IPS-18c (cell line): ENCODE data around the gene FARP1.

Experiments used
- H3K4me3 ChIP-seq: 2 replicates; pipeline ENCODE4 v1.7.0; 2013; ENCODE audit warnings: low read depth, mild to moderate bottlenecking, low read length, moderate library complexity; ENCODE audit not compliant: insufficient read depth
- H3K9me3 ChIP-seq: one replicate; pipeline ENCODE4 v1.6.1; 2013; ENCODE audit warnings: mild to moderate bottlenecking, low read length, moderate library complexity; ENCODE audit not compliant: control insufficient read depth, insufficient read depth

Gene FARP1

DNA sequence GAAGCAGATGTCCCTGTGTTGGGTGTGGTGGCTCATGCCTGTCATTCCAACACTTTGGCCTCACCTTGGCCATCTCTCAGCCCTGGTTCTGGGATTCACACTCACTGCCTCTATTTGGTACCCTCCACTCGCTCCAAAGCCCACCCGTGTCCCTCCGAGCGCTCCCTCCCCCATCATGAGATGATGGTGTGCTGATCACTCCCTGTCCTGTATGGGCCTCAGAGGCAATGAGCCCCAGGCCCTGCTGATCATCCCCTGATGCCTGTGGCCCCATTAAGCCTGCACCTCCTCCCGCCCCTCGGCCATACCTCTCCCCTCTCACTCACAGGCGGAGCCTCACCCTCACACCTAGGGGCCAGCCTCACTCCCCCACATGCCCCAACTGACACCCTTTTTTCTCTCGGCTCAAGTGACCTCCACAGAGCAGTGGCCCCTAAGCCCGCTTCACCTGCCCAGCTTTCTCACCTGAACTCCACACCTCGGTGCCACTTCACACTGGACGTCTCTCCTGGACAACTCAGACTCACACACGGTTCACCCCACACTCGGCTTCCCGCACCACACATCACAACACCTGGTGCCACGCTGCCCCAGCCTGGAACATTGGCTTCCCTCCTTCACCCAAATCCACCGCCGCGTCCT lies 319.5 kb downstream of the FARP1 start:
- Histone ChIP-seq H3K4me3 (no peak overlapping the region; the same call in 1 of the 2 replicates), H3K9me3 (peaks cover 3% of the 10 kb centered on the region)

- no peak overlapping the region for H3K4me3 ChIP-seq
- H3K9me3 ChIP-seq = peaks cover 3% of the 10 kb centered on the region
Observed at GRCh38 chr13:98462946-98463345, 320.1 kb downstream of the FARP1 start.

DNA sequence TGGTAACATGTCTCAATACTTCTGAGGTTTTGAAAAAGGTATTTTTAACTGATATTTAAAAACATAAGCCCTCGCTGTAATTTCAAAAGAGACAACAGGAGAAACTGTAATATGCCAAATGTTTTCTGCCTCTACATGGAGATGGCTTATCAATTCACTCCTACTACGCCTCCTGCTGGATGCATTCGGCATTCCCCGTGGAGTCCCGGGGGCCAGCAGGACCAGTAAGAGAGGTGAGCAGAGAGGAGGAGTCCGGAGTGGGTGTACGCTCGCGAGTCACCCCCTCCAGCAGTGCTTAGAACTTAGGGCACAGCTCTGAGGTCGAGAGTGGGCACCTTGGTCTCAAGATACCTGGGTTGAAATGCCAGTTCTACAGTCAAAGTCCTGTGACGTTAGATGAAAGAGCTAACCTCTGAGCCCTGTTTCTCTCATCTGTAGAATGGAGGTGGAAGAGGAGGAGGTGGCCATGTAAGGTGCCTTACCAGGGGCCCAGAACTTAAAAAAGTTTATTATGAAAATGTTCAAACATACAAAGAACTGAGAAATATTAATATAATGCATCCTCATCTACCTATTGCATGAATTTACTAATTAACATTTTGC lies 323.8 kb downstream of the FARP1 start:
- no peaks in the 10 kb centered on the region for H3K9me3 ChIP-seq
- H3K4me3 ChIP-seq = no peak overlapping the region

DNA sequence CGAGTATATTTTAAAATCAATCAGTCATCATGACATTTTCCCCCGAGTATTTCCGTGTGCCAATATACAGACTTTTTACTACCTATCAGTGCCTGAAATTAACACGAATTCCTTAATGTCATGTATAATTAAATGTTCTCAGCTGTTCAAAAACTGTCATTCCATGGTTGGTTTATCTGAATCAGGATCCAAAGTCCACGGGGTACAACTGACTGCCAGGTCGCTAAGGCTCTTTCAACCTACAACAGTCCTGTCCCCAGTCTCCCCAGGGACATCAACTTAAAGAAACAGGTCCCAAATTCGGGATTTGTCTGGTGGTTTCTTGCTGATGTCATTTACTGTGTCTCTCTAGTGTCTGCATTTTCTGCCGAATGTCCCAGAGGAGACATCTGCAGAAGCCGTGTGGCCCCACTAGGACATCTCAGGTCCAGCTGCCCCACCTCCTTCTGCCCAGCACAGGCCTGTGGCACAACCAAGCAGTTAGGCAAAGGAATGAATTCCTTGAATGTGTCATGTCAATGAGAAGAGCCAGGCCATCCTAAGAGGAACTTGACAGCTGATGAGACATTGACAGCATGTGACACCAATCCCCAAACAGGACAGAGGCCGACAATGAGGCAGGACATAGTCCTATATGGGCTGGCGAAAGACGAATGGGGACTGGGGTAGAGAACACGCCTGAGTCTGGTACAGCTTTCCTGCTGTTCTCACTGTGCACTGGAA lies 324.5 kb downstream of the FARP1 start:
- H3K4me3 ChIP-seq = no peak overlapping the region
- H3K9me3 ChIP-seq = no peaks in the 10 kb centered on the region

DNA sequence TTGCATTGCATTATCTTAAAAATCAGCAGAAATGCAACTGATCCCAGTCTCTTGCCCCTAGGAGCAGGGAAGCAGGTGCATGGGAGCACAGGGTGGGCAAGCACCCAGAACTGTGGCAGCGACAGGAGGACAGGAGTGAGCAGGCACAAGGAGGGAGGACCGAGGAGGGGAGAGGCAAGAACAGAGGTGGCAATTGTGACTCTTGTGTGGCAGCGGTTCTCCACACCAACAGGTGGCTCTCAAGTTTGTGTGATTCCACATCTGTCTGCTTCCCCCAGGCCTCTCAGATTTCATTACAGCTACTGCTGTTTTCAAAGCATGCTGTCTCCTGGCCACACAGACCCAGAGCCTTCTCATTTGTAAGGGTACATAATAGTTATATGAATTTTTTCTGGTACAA lies 325.5 kb downstream of the FARP1 start:
- Histone ChIP-seq H3K4me3 (no peak overlapping the region), H3K9me3 (no peaks in the 10 kb centered on the region)

DNA sequence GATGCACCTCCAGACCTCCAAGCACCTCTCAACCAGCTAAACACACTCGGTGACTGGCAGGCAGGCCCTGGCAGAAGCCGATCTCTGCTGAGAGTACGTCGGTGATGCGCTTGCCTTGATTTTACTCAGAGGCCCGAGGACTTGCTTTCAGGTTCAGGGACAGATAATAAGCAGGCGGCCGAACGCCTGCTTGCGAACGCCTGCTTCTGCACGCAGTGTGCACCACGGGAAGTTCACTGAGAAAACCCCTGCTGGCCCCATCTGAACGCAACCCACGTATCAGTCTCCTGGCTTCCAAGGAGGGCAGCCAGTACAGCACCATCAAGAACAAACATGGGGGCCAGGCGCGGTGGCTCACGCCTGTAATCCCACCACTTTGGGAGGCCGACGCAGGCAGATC lies 326.0 kb downstream of the FARP1 start:
- H3K4me3 ChIP-seq = no peak overlapping the region
- H3K9me3 ChIP-seq = no peaks in the 10 kb centered on the region

GRCh38 chr13:98470920-98471319 lies 328.0 kb downstream of the FARP1 start:
- Histone ChIP-seq H3K4me3 (no peak overlapping the region), H3K9me3 (no peaks in the 10 kb centered on the region)

- Histone ChIP-seq H3K4me3 (no peak overlapping the region), H3K9me3 (no peaks in the 10 kb centered on the region)
Observed at GRCh38 chr13:98471934-98472333, 329.0 kb downstream of the FARP1 start.

DNA sequence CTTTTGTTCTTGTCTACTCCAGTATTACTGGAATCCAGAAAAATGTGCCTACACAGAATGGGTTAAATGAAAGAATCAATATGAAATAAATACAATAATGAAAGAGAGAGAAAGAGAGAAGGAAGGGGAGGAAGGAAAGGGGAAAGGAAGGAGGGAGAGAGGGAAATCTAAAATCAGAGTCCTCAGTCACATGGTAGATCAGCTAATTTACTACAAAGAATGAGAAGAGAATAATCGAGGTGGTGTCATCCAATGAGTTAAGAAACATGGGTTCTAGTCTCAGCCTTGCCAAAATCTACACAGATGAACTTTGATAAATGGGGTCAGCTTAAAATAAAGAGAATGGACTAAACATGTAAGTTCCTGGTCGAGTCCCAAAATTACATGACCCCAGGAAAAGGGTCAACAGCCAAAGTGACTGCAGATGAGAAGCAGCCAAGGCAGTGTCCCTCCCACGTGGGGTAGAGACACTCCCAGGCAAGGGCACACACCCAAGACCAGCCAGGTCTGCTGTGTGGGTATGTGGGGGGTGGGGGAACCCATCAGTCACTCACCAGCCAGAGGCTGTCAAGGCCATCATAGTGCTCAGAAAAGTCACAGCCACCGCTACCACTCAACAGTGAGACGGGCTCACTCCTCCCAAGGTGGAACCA lies 330.4 kb downstream of the FARP1 start:
- Histone ChIP-seq H3K4me3 (no peak overlapping the region; the same call in 1 of the 2 replicates), H3K9me3 (no peaks in the 10 kb centered on the region)

DNA sequence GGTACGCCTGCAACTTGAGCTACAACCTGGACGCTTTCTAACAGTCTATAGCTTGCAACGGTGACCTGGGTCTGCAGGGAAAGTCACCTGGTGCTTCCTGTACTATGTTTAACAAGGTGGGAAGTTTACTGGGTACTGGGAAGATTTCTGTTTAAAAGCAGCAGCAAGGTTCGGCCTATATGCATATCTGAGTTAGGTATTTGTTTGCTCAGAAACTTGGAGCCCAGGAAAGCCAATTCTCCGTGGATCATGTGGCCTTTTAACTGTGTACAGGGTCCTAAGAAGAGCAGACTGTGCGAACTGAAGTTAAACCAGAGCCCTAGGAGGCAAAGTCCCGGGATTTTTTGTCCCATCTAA lies 330.9 kb downstream of the FARP1 start:
- H3K4me3 ChIP-seq = no peak overlapping the region; the same call in 1 of the 2 replicates
- H3K9me3 ChIP-seq = no peaks in the 10 kb centered on the region

DNA sequence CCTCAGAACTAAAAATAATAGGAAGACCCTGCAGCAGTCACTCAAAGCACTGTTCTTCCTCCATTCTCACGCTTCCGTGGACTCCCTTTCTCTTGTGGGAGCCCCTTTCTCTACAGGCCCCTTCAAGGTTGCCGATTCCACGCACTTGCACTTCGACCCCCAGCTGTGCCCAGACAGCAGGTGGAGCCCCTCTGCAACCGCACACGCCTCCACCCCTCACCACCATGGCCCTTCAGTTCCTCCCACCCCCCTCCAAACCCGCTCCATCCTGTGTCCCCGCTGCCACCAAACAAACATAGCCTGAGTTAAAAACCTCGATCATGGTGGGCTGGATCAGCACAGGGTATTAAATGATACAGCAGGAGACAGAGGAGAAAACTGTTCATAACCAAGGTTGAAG lies 331.4 kb downstream of the FARP1 start:
- no peak overlapping the region for H3K4me3 ChIP-seq
- no peaks in the 10 kb centered on the region for H3K9me3 ChIP-seq

- Histone ChIP-seq H3K4me3 (no peak overlapping the region), H3K9me3 (no peaks in the 10 kb centered on the region)
Observed at GRCh38 chr13:98474761-98475160, 331.9 kb downstream of the FARP1 start.

DNA sequence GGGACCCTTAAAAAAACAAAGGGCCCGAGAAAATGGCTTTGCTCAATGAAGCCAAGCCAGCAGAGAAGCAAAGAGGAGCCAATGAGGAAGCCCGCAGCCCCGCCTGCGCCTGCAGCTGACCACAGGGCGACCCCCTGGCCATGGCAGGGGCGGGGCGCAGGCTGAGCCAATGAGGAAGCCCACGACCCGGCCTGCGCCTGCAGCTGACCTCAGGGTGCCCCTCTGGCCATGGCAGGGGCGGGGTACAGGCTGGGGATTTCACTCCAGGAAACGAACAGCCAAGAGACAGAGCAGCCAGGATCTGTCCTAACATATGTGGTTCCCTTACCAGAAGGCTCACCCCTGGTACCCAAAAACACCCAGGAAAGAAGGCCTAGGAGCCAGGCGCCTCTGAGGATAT lies 332.6 kb downstream of the FARP1 start:
- peak overlapping the region; percentile 4; the same call in 1 of the 2 replicates for H3K4me3 ChIP-seq
- H3K9me3 ChIP-seq = no peaks in the 10 kb centered on the region

DNA sequence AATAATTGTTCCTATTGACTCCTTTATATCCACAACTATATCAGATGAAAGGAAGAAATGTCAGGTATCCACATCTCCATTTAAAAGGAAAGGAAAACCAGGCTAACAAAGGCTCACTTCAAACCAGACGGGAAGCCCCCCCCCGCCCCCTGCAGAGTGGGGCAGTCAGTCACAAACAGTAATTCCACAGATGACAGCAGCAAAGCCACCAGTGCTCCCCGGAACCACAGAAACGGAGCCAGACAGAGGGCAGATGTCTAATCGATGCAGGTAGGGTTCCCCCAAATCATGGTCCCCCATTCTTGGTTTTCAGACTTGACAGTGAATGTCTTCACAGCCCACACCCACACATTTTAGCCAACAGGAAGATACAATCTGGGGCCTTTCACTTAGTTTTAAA lies 333.2 kb downstream of the FARP1 start:
- H3K9me3 ChIP-seq = no peaks in the 10 kb centered on the region
- H3K4me3 ChIP-seq = no peak overlapping the region

- no peak overlapping the region for H3K4me3 ChIP-seq
- H3K9me3 ChIP-seq = no peaks in the 10 kb centered on the region
Observed at GRCh38 chr13:98476538-98476966, 333.7 kb downstream of the FARP1 start.

GRCh38 chr13:98478189-98479129 lies 335.6 kb downstream of the FARP1 start:
- Histone ChIP-seq H3K4me3 (no peak overlapping the region), H3K9me3 (no peaks in the 10 kb centered on the region)

- H3K4me3 ChIP-seq = no peak overlapping the region
- no peaks in the 10 kb centered on the region for H3K9me3 ChIP-seq
Observed at GRCh38 chr13:98479496-98480003, 336.7 kb downstream of the FARP1 start.
